IMR-90 (cell line): ENCODE data around the gene ABCF3. TPM values are rescaled to one million over a fixed set of nuclear protein-coding genes. Genes with fewer than 3 reads are reported as not detected.

Experiments
- ATAC-seq: fragments of 200-7000 bp; cut with Tn5 transposase; 2 replicates; pipeline ENCODE4 v1.9.1; 2020; ENCODE audit warnings: low read depth, mild to moderate bottlenecking, moderate library complexity
- BruUV-seq: library from RNA; stranded (reverse); fragments of 400-500 nt; replicated peaks from 2 replicates; lab custom pipeline; 2021; lab: Mats Ljungman, UMichigan
- CTCF ChIA-PET: fragments of 300-600 bp; formaldehyde crosslinking; extraction: SDS; loops from one replicate; lab custom pipeline; 2021; ENCODE audit warnings: antibody characterized with exemption; lab: Yijun Ruan, JAX
- POLR2A ChIA-PET: fragments of 300-600 bp; sonication (Branson Sonifier 250); formaldehyde crosslinking; loops from one replicate; lab custom pipeline; 2022; ENCODE audit warnings: antibody characterized with exemption; ENCODE audit not compliant: unreplicated experiment; lab: Charles Lee
- DNase-seq: peaks from one replicate; pipeline ENCODE4 v3.0.0; 2013
- H2AFZ ChIP-seq: replicated peaks from 2 replicates; pipeline ENCODE3; 2013; ENCODE audit warnings: low read length, mild to moderate bottlenecking; ENCODE audit not compliant: poor library complexity
- H2AK5ac ChIP-seq: 2 replicates; pipeline ENCODE4 v1.6.1; 2013; ENCODE audit warnings: low read depth, low read length, inconsistent platforms
- H2AK9ac ChIP-seq: replicated peaks from 2 replicates; pipeline ENCODE3; 2013; ENCODE audit warnings: mild to moderate bottlenecking, low read depth, low read length, moderate library complexity; ENCODE audit not compliant: poor library complexity
- H2BK120ac ChIP-seq: 2 replicates; pipeline ENCODE4 v1.6.1; 2013; ENCODE audit warnings: low read depth, low read length, inconsistent platforms
- H2BK15ac ChIP-seq: 3 replicates; pipeline ENCODE4 v1.6.1; 2013; ENCODE audit warnings: low read depth, low read length, inconsistent platforms
- H2BK20ac ChIP-seq: 2 replicates; pipeline ENCODE4 v1.6.1; 2013; ENCODE audit warnings: low read depth, mild to moderate bottlenecking, inconsistent platforms, low read length, moderate library complexity
- H2BK5ac ChIP-seq: 2 replicates; pipeline ENCODE4 v1.6.1; 2013; ENCODE audit warnings: mild to moderate bottlenecking, low read depth, low read length, inconsistent platforms; ENCODE audit not compliant: poor library complexity, severe bottlenecking
- H3K14ac ChIP-seq: replicated peaks from 2 replicates; pipeline ENCODE4 v1.6.1; 2013; ENCODE audit warnings: low read depth, low read length, inconsistent platforms
- H3K18ac ChIP-seq: 2 replicates; pipeline ENCODE4 v1.6.1; 2013; ENCODE audit warnings: low read depth, low read length, control low read depth
- H3K23ac ChIP-seq: 2 replicates; pipeline ENCODE4 v1.6.1; 2013; ENCODE audit warnings: low read depth, low read length, inconsistent platforms
- H3K27ac ChIP-seq: 2 replicates; pipeline ENCODE4 v1.5.1; 2013; ENCODE audit warnings: mild to moderate bottlenecking, control low read depth, low read length; ENCODE audit not compliant: insufficient read depth
- H3K27me3 ChIP-seq: 2 replicates; pipeline ENCODE4 v1.6.1; 2013; ENCODE audit warnings: low read length; ENCODE audit not compliant: control insufficient read depth, insufficient read depth
- H3K36me3 ChIP-seq: 2 replicates; pipeline ENCODE4 v1.6.1; 2013; ENCODE audit warnings: low read length, mixed read lengths; ENCODE audit not compliant: control insufficient read depth, insufficient read depth
- H3K4ac ChIP-seq: 2 replicates; pipeline ENCODE4 v1.6.1; 2013; ENCODE audit warnings: low read depth, low read length, inconsistent platforms
- H3K4me1 ChIP-seq: 2 replicates; pipeline ENCODE4 v1.6.1; 2013; ENCODE audit warnings: low read length, mixed read lengths; ENCODE audit not compliant: control insufficient read depth, insufficient read depth
- H3K4me2 ChIP-seq: 2 replicates; pipeline ENCODE4 v1.6.1; 2013; ENCODE audit warnings: low read depth, mild to moderate bottlenecking, control low read depth, low read length, moderate library complexity
- H3K4me3 ChIP-seq: 2 replicates; pipeline ENCODE4 v1.5.1; 2013; ENCODE audit warnings: low read depth, mild to moderate bottlenecking, control low read depth, low read length, moderate library complexity; ENCODE audit not compliant: insufficient read depth
- H3K56ac ChIP-seq: 2 replicates; pipeline ENCODE4 v1.6.1; 2013; ENCODE audit warnings: low read length, inconsistent platforms; ENCODE audit not compliant: insufficient read depth; ENCODE audit errors: extremely low read depth
- H3K79me1 ChIP-seq, 2 experiments: 2 replicates each; pipeline ENCODE4 v1.6.1; 2013; ENCODE audit warnings: low read length in 2 of 2, inconsistent platforms in 1 of 2, low read depth in 1 of 2
- H3K9ac ChIP-seq: 2 replicates; pipeline ENCODE4 v1.6.1; 2013; ENCODE audit warnings: low read depth, low read length, control low read depth
- H3K9me1 ChIP-seq: 2 replicates; pipeline ENCODE4 v1.6.1; 2013; ENCODE audit warnings: low read length, inconsistent platforms; ENCODE audit not compliant: insufficient read depth
- H3K9me3 ChIP-seq: 2 replicates; pipeline ENCODE4 v1.6.1; 2013; ENCODE audit warnings: low read length; ENCODE audit not compliant: control insufficient read depth, insufficient read depth
- H4K20me1 ChIP-seq: 2 replicates; pipeline ENCODE4 v1.6.1; 2013; ENCODE audit warnings: low read length, inconsistent platforms; ENCODE audit not compliant: insufficient read depth
- H4K5ac ChIP-seq: 2 replicates; pipeline ENCODE4 v1.6.1; 2013; ENCODE audit warnings: mild to moderate bottlenecking, low read depth, low read length, control low read depth
- H4K8ac ChIP-seq, 2 experiments: 2 replicates each; pipeline ENCODE4 v1.6.1; 2013; ENCODE audit warnings: low read depth in 2 of 2, low read length in 2 of 2, control low read depth in 1 of 2, inconsistent platforms in 1 of 2
- H4K91ac ChIP-seq: 2 replicates; pipeline ENCODE4 v1.6.1; 2013; ENCODE audit warnings: low read depth, low read length, inconsistent platforms; ENCODE audit not compliant: insufficient read depth
- BHLHE40 ChIP-seq: fragments of 150-350 bp; IDR thresholded peaks from 2 replicates; pipeline ENCODE4 v1.6.1; 2016; ENCODE audit warnings: mild to moderate bottlenecking, low read depth, low read length
- CEBPB ChIP-seq: IDR thresholded peaks from 2 replicates; pipeline ENCODE4 v1.6.1; 2012; ENCODE audit warnings: low read depth, low read length, improper control_type of control experiment
- CTCF ChIP-seq: conservative IDR thresholded peaks from 2 replicates; pipeline ENCODE4 v1.5.1; 2012; ENCODE audit warnings: mild to moderate bottlenecking, low read depth, low read length, improper control_type of control experiment
- ELK1 ChIP-seq: fragments of 150-350 bp; IDR thresholded peaks from 2 replicates; pipeline ENCODE4 v1.6.1; 2016; ENCODE audit warnings: low read depth, mild to moderate bottlenecking, low read length, moderate library complexity, borderline replicate concordance
- MAFK ChIP-seq: IDR thresholded peaks from 2 replicates; pipeline ENCODE4 v1.6.1; 2012; ENCODE audit warnings: low read depth, low read length, improper control_type of control experiment
- MAZ ChIP-seq: IDR thresholded peaks from 2 replicates; pipeline ENCODE4 v1.6.1; 2012; ENCODE audit warnings: low read depth, mild to moderate bottlenecking, low read length, improper control_type of control experiment, moderate library complexity, borderline replicate concordance
- MXI1 ChIP-seq: IDR thresholded peaks from 2 replicates; pipeline ENCODE4 v1.6.1; 2012; ENCODE audit warnings: low read depth, mild to moderate bottlenecking, low read length, moderate library complexity, borderline replicate concordance
- RCOR1 ChIP-seq: IDR thresholded peaks from 2 replicates; pipeline ENCODE4 v1.6.1; 2012; ENCODE audit warnings: mild to moderate bottlenecking, low read length, improper control_type of control experiment; ENCODE audit not compliant: insufficient replicate concordance
- SMC3 ChIP-seq: fragments of 150-350 bp; IDR thresholded peaks from 2 replicates; pipeline ENCODE4 v1.6.1; 2016; ENCODE audit warnings: low read depth, mild to moderate bottlenecking, antibody characterized with exemption, low read length, moderate library complexity
- WGBS, 2 experiments: methylation state at CpG; one replicate each; pipeline versions ENCODE4 v1.1.5 to v1.1.7; 2013; ENCODE audit warnings: missing lambda C conversion rate in 2 of 2; ENCODE audit not compliant: insufficient read length in 1 of 2; ENCODE audit errors: extremely low coverage in 2 of 2; 5-methylcytosine and 5-hydroxymethylcytosine counted together
- dilution Hi-C: fragments of 300-500 bp; cut with HindIII; formaldehyde crosslinking; loops from one replicate; pipeline ENCODE4 v1.14.3; 2018; ENCODE audit warnings: low sequenced_read_pairs; ENCODE audit not compliant: unreplicated experiment
- in situ Hi-C: fragments of 300-500 bp; cut with MboI; formaldehyde crosslinking; loops from 3 replicates; pipeline ENCODE4 v1.14.3; 2019; ENCODE audit warnings: low sequenced_read_pairs, inconsistent platforms, mixed read lengths
- intact Hi-C: fragments of 100-400 bp; cut with micrococcal nuclease; formaldehyde crosslinking; loops from 2 replicates; pipeline ENCODE4 v1.10.0; 2022
- polyA plus RNA-seq, 3 experiments: library from polyadenylated mRNA; depleted of rRNA; stranded (reverse); fragments of >200 nt; gene quantifications; 2 replicates each; pipeline ENCODE4 v1.2.3, GENCODE V29; 2012; ENCODE audit warnings: low replicate concordance in 1 of 3
- total RNA-seq: library from RNA; depleted of rRNA; stranded (reverse); fragments of >200 nt; gene quantifications from 2 replicates; pipeline ENCODE4 v1.2.3, GENCODE V29; 2012

ABCF3 gene
- total and polyA plus RNA-seq, 2 of the 4 experiments (the other 2 are of a cell fraction) = 36.9 to 59.2 TPM

- Histone ChIP-seq H3K79me1 (no peaks in the 10 kb centered on the region), H3K9ac (no peak overlapping the region), H2AFZ (no peak overlapping the region), H3K27me3 (peaks cover 20% of the 10 kb centered on the region), H2AK9ac (no peak overlapping the region), H3K56ac (no peak overlapping the region), H3K18ac (no peak overlapping the region), H3K4ac (no peak overlapping the region), H3K36me3 (no peaks in the 10 kb centered on the region), H3K4me1 (no peaks in the 10 kb centered on the region), H3K4me2 (no peak overlapping the region), H4K20me1 (no peaks in the 10 kb centered on the region), H3K27ac (no peak overlapping the region), H2AK5ac (no peak overlapping the region), H2BK20ac (no peak overlapping the region), H3K4me3 (no peak overlapping the region), H2BK15ac (no peak overlapping the region), H4K5ac (no peak overlapping the region), H3K14ac (no peak overlapping the region), H4K8ac (no peak overlapping the region), H2BK5ac (no peak overlapping the region), H3K9me3 (no peaks in the 10 kb centered on the region), H3K9me1 (no peaks in the 10 kb centered on the region), H3K23ac (no peak overlapping the region), H4K91ac (no peak overlapping the region), H2BK120ac (no peak overlapping the region)
- ATAC-seq (no peak), DNase-seq (no peak)
- TF ChIP-seq CTCF (no peak), SMC3 (no peak), ELK1 (no peak), RCOR1 (no peak), CEBPB (no peak), BHLHE40 (no peak), MXI1 (no peak), MAFK (no peak), MAZ (no peak)
- no TSS peak for BruUV-seq
- intact Hi-C loops = no loop called here
- in situ Hi-C loops = no loop called here
- dilution Hi-C loops = no loop called here
- 65% methylated on average over 8 of the region's 8 CpGs; no CpG with 5 or more reads in 1 of the 2 experiments for WGBS, 2 experiments
- CTCF ChIA-PET = no interaction called here
- POLR2A ChIA-PET = interaction anchor here (1.1 kb wide), 1 partner anchor 27 kb away, joined by 3 read pairs; no protein-coding TSS in a partner anchor
These were observed 17.5 kb downstream of the ABCF3 start for GRCh38 chr3:184203526-184203925.
